ENCODE measurements around the gene PRODH2.

DNA sequence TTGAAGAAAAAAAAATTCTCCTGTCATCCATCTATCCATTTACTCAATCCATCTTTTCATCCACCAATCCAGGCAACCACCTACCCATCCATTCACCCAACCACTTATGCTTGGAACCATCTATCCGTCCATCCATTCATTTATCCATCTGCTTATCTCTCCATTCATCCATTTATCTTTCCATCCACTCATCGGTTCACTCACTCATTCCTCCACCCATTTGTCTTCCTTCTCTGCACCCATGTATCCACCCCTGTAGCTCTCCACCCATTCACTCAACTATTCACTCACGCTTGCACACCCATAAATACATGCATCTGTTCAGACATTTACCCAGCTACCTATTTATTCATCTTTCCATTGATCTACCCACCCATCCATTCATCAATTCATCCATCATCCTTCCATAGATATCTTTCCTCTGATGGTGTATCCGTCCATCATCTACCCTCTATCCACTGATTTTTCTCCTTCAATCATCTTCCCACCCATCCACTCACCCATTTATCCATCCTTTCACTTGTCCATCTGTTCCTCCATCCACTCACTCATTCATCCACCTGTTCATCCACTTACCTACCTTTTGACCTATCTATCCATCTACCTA is 30.1 kb upstream of the PRODH2 start:
- TF ChIP-seq, protein P1, sequence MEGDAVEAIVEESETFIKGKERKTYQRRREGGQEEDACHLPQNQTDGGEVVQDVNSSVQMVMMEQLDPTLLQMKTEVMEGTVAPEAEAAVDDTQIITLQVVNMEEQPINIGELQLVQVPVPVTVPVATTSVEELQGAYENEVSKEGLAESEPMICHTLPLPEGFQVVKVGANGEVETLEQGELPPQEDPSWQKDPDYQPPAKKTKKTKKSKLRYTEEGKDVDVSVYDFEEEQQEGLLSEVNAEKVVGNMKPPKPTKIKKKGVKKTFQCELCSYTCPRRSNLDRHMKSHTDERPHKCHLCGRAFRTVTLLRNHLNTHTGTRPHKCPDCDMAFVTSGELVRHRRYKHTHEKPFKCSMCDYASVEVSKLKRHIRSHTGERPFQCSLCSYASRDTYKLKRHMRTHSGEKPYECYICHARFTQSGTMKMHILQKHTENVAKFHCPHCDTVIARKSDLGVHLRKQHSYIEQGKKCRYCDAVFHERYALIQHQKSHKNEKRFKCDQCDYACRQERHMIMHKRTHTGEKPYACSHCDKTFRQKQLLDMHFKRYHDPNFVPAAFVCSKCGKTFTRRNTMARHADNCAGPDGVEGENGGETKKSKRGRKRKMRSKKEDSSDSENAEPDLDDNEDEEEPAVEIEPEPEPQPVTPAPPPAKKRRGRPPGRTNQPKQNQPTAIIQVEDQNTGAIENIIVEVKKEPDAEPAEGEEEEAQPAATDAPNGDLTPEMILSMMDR (IDR thresholded peaks at IDR 0.05) = no peak
- TF ChIP-seq EP300 (IDR thresholded peaks at IDR 0.05) (no peak), POLR2A (IDR thresholded peaks at IDR 0.05) (no peak)
